ENCODE measurements around the gene TSHZ2. TPM values are rescaled to one million over a fixed set of nuclear protein-coding genes. Genes with fewer than 3 reads are reported as not detected.

The TSHZ2 gene
- total and polyA plus RNA-seq, 2 experiments from 2014 or later, result 10.4 to 32.0 TPM

DNA sequence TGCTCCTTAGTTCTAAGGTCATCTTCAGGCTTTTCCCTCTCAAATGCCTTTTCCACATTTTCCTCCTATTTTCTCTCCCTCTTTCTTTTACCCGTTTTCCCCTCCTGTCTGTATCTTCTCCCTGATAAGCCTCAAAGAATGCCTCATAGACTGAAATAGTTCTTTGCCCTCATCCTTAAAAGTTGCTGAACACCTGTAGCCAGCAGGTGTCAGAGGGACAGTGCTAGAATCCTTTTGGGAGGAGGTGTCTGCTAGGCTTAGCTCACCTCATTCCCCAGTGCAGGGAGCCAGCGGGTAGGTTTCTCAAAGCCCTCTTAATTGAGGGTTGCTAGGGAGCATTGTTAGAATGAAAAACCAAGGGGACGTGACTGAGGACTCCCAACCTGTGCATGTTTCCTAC lies 204.0 kb downstream of the TSHZ2 start:
- TF ChIP-seq, protein P1, sequence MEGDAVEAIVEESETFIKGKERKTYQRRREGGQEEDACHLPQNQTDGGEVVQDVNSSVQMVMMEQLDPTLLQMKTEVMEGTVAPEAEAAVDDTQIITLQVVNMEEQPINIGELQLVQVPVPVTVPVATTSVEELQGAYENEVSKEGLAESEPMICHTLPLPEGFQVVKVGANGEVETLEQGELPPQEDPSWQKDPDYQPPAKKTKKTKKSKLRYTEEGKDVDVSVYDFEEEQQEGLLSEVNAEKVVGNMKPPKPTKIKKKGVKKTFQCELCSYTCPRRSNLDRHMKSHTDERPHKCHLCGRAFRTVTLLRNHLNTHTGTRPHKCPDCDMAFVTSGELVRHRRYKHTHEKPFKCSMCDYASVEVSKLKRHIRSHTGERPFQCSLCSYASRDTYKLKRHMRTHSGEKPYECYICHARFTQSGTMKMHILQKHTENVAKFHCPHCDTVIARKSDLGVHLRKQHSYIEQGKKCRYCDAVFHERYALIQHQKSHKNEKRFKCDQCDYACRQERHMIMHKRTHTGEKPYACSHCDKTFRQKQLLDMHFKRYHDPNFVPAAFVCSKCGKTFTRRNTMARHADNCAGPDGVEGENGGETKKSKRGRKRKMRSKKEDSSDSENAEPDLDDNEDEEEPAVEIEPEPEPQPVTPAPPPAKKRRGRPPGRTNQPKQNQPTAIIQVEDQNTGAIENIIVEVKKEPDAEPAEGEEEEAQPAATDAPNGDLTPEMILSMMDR (IDR thresholded peaks at IDR 0.05; ENCODE audit: low read depth, low read length), result no peak
- H3K27ac ChIP-seq, result no peak overlapping the region

DNA sequence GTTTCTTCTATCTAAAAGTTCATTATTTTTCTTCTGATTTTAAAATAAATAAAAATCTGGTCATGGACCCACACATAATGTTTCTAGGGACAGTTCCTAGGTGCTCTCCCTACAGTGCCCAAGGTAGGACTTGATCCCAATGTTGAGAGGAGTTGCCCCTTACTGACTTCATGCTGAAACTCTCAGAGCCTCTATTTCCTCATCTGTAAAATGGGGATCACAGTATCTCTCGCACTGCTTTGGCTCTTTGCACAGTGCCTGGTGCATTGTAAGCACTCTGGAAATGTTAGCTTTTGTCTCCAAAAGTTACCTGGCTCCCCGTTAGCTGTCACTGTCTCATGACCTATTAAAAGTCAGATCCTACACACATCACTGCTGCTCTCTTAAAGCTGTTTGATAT lies 205.5 kb downstream of the TSHZ2 start:
- Histone ChIP-seq H3K27me3 (no peaks in the 10 kb centered on the region), H3K36me3 (no peaks in the 10 kb centered on the region), H3K4me1 (ENCODE audit: low read depth) (peaks cover 4% of the 10 kb centered on the region), H3K9me3 (ENCODE audit: low read depth) (no peaks in the 10 kb centered on the region), H3K27ac (no peak overlapping the region), H3K4me3 (no peak overlapping the region)
- TF ChIP-seq, protein P1 (IDR thresholded peaks at IDR 0.05; ENCODE audit: low read depth, low read length), result no peak
- DNase-seq (ENCODE audit: low read depth in 1 of 2, low spot score in 1 of 2), result no peak

More for the DNA sequence above, 204.0 kb downstream of the TSHZ2 start:
- no peak overlapping the region for H3K4me3 ChIP-seq
- H3K36me3 ChIP-seq, result no peaks in the 10 kb centered on the region
- H3K27me3 ChIP-seq, result no peaks in the 10 kb centered on the region
- no peak for DNase-seq (ENCODE audit: low read depth in 1 of 2, low spot score in 1 of 2)
- no peaks in the 10 kb centered on the region for H3K9me3 ChIP-seq (ENCODE audit: low read depth)
- peaks cover 4% of the 10 kb centered on the region for H3K4me1 ChIP-seq (ENCODE audit: low read depth)

DNA sequence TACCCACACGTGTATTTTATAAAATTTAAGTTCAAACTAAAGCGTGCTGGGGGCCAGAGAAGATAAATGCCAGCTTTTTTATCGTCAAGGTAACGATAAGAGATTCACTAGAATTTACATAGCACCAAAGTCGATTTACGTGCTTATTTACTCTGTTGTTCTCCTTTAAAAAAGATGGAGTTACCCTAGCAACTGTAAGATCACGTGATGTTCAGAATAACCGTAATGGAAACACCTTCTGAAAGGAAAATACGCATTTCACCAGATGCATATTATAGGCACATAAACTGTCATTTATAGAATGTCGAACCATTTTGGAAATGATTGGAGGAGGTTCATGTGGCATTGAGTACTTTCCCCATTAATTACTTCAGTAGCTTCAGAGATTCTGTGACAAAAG lies 207.6 kb downstream of the TSHZ2 start:
- H3K4me3 ChIP-seq, result no peak overlapping the region
- no peaks in the 10 kb centered on the region for H3K27me3 ChIP-seq
- H3K36me3 ChIP-seq, result no peaks in the 10 kb centered on the region
- no peaks in the 10 kb centered on the region for H3K9me3 ChIP-seq (ENCODE audit: low read depth)
- no peak overlapping the region for H3K27ac ChIP-seq
- TF ChIP-seq, protein P1 (IDR thresholded peaks at IDR 0.05; ENCODE audit: low read depth, low read length), result no peak
- H3K4me1 ChIP-seq (ENCODE audit: low read depth), result no peaks in the 10 kb centered on the region
- no peak for DNase-seq (ENCODE audit: low read depth in 1 of 2, low spot score in 1 of 2)

DNA sequence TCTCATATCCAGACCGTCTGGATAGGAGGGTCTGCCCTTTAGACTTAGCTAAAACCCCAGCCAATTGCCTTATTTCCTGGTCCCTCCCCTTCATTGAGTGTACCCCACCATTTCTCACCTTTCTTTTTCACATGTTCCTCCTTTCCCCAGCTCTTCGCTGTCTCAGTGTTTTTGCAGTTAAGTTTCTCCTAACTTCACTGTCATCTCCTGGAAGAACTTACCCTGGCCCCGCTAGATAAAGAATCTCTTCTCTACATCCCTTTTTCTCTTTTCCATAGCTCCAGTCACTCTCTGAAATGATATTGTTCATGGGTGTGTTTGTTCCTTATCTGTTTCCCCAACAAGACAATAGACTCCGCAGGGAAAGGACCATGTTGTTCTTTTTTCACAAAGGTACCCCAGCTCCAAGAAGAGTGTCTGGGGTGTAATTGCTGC lies 208.8 kb downstream of the TSHZ2 start:
- Histone ChIP-seq H3K4me1 (ENCODE audit: low read depth) (no peaks in the 10 kb centered on the region), H3K36me3 (no peaks in the 10 kb centered on the region), H3K27me3 (no peaks in the 10 kb centered on the region), H3K4me3 (no peak overlapping the region), H3K27ac (no peak overlapping the region), H3K9me3 (ENCODE audit: low read depth) (no peaks in the 10 kb centered on the region)
- TF ChIP-seq, protein P1 (IDR thresholded peaks at IDR 0.05; ENCODE audit: low read depth, low read length), result no peak
- no peak for DNase-seq (ENCODE audit: low read depth in 1 of 2, low spot score in 1 of 2)

DNA sequence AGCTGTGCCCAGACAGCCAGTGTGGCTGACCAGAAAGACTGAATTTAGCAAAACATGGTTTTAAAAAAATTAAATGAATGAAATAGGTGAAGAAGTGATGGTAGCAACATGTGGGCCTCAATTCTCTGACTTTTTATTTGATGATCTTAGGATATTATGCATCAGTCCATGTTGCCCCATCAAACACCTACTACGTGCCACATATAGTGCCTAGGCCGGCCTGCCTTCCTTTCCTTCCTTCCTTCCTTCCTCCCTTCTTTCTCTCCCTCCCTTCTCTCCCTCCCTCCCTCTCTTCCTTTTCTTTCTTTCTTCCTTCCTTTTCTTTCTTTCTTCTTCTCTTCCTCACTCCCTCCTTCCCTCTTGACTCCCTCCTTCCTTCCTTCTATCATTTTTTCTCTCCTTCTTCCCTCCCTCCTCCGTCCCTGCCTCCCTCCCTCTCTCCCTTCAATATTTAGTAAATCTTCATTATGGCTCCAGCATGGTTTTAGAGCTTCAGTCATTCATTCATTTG lies 209.8 kb downstream of the TSHZ2 start:
- H3K4me1 ChIP-seq (ENCODE audit: low read depth), result no peaks in the 10 kb centered on the region
- H3K4me3 ChIP-seq, result no peak overlapping the region
- H3K27ac ChIP-seq, result no peak overlapping the region
- TF ChIP-seq, protein P1 (IDR thresholded peaks at IDR 0.05; ENCODE audit: low read depth, low read length), result no peak
- H3K9me3 ChIP-seq (ENCODE audit: low read depth), result no peaks in the 10 kb centered on the region
- H3K36me3 ChIP-seq, result no peaks in the 10 kb centered on the region
- no peak for DNase-seq (ENCODE audit: low read depth in 1 of 2, low spot score in 1 of 2)
- H3K27me3 ChIP-seq, result no peaks in the 10 kb centered on the region

Measured in cardiac muscle cell (in vitro differentiated cells and primary cell).